IMR-90 (cell line): Measurements from ENCODE around the gene TMCC1. TPM values are rescaled to one million over a fixed set of nuclear protein-coding genes. Genes with fewer than 3 reads are reported as not detected.
A peak's percentile ranks its signal among the peaks of the same experiment; 100 is the strongest.

Experiments used
- ATAC-seq: fragments of 200-7000 bp; cut with Tn5 transposase; 2 replicates; pipeline ENCODE4 v1.9.1; 2020; ENCODE audit warnings: low read depth, mild to moderate bottlenecking, moderate library complexity
- BruUV-seq: library from RNA; stranded (reverse); fragments of 400-500 nt; replicated peaks from 2 replicates; lab custom pipeline; 2021; lab: Mats Ljungman, UMichigan
- CTCF ChIA-PET: fragments of 300-600 bp; formaldehyde crosslinking; extraction: SDS; loops from one replicate; lab custom pipeline; 2021; ENCODE audit warnings: antibody characterized with exemption; lab: Yijun Ruan, JAX
- POLR2A ChIA-PET: fragments of 300-600 bp; sonication (Branson Sonifier 250); formaldehyde crosslinking; loops from one replicate; lab custom pipeline; 2022; ENCODE audit warnings: antibody characterized with exemption; ENCODE audit not compliant: unreplicated experiment; lab: Charles Lee
- DNase-seq: peaks from one replicate; pipeline ENCODE4 v3.0.0; 2013
- H2AFZ ChIP-seq: replicated peaks from 2 replicates; pipeline ENCODE3; 2013; ENCODE audit warnings: low read length, mild to moderate bottlenecking; ENCODE audit not compliant: poor library complexity
- H2AK5ac ChIP-seq: 2 replicates; pipeline ENCODE4 v1.6.1; 2013; ENCODE audit warnings: low read depth, low read length, inconsistent platforms
- H2AK9ac ChIP-seq: replicated peaks from 2 replicates; pipeline ENCODE3; 2013; ENCODE audit warnings: mild to moderate bottlenecking, low read depth, low read length, moderate library complexity; ENCODE audit not compliant: poor library complexity
- H2BK120ac ChIP-seq: 2 replicates; pipeline ENCODE4 v1.6.1; 2013; ENCODE audit warnings: low read depth, low read length, inconsistent platforms
- H2BK15ac ChIP-seq: 3 replicates; pipeline ENCODE4 v1.6.1; 2013; ENCODE audit warnings: low read depth, low read length, inconsistent platforms
- H2BK20ac ChIP-seq: 2 replicates; pipeline ENCODE4 v1.6.1; 2013; ENCODE audit warnings: low read depth, mild to moderate bottlenecking, inconsistent platforms, low read length, moderate library complexity
- H2BK5ac ChIP-seq: 2 replicates; pipeline ENCODE4 v1.6.1; 2013; ENCODE audit warnings: mild to moderate bottlenecking, low read depth, low read length, inconsistent platforms; ENCODE audit not compliant: poor library complexity, severe bottlenecking
- H3K14ac ChIP-seq: replicated peaks from 2 replicates; pipeline ENCODE4 v1.6.1; 2013; ENCODE audit warnings: low read depth, low read length, inconsistent platforms
- H3K18ac ChIP-seq: 2 replicates; pipeline ENCODE4 v1.6.1; 2013; ENCODE audit warnings: low read depth, low read length, control low read depth
- H3K23ac ChIP-seq: 2 replicates; pipeline ENCODE4 v1.6.1; 2013; ENCODE audit warnings: low read depth, low read length, inconsistent platforms
- H3K27ac ChIP-seq: 2 replicates; pipeline ENCODE4 v1.5.1; 2013; ENCODE audit warnings: mild to moderate bottlenecking, control low read depth, low read length; ENCODE audit not compliant: insufficient read depth
- H3K27me3 ChIP-seq: 2 replicates; pipeline ENCODE4 v1.6.1; 2013; ENCODE audit warnings: low read length; ENCODE audit not compliant: control insufficient read depth, insufficient read depth
- H3K36me3 ChIP-seq: 2 replicates; pipeline ENCODE4 v1.6.1; 2013; ENCODE audit warnings: low read length, mixed read lengths; ENCODE audit not compliant: control insufficient read depth, insufficient read depth
- H3K4ac ChIP-seq: 2 replicates; pipeline ENCODE4 v1.6.1; 2013; ENCODE audit warnings: low read depth, low read length, inconsistent platforms
- H3K4me1 ChIP-seq: 2 replicates; pipeline ENCODE4 v1.6.1; 2013; ENCODE audit warnings: low read length, mixed read lengths; ENCODE audit not compliant: control insufficient read depth, insufficient read depth
- H3K4me2 ChIP-seq: 2 replicates; pipeline ENCODE4 v1.6.1; 2013; ENCODE audit warnings: low read depth, mild to moderate bottlenecking, control low read depth, low read length, moderate library complexity
- H3K4me3 ChIP-seq: 2 replicates; pipeline ENCODE4 v1.5.1; 2013; ENCODE audit warnings: low read depth, mild to moderate bottlenecking, control low read depth, low read length, moderate library complexity; ENCODE audit not compliant: insufficient read depth
- H3K56ac ChIP-seq: 2 replicates; pipeline ENCODE4 v1.6.1; 2013; ENCODE audit warnings: low read length, inconsistent platforms; ENCODE audit not compliant: insufficient read depth; ENCODE audit errors: extremely low read depth
- H3K79me1 ChIP-seq, 2 experiments: 2 replicates each; pipeline ENCODE4 v1.6.1; 2013; ENCODE audit warnings: low read length in 2 of 2, inconsistent platforms in 1 of 2, low read depth in 1 of 2
- H3K9ac ChIP-seq: 2 replicates; pipeline ENCODE4 v1.6.1; 2013; ENCODE audit warnings: low read depth, low read length, control low read depth
- H3K9me1 ChIP-seq: 2 replicates; pipeline ENCODE4 v1.6.1; 2013; ENCODE audit warnings: low read length, inconsistent platforms; ENCODE audit not compliant: insufficient read depth
- H3K9me3 ChIP-seq: 2 replicates; pipeline ENCODE4 v1.6.1; 2013; ENCODE audit warnings: low read length; ENCODE audit not compliant: control insufficient read depth, insufficient read depth
- H4K20me1 ChIP-seq: 2 replicates; pipeline ENCODE4 v1.6.1; 2013; ENCODE audit warnings: low read length, inconsistent platforms; ENCODE audit not compliant: insufficient read depth
- H4K5ac ChIP-seq: 2 replicates; pipeline ENCODE4 v1.6.1; 2013; ENCODE audit warnings: mild to moderate bottlenecking, low read depth, low read length, control low read depth
- H4K8ac ChIP-seq, 2 experiments: 2 replicates each; pipeline ENCODE4 v1.6.1; 2013; ENCODE audit warnings: low read depth in 2 of 2, low read length in 2 of 2, control low read depth in 1 of 2, inconsistent platforms in 1 of 2
- H4K91ac ChIP-seq: 2 replicates; pipeline ENCODE4 v1.6.1; 2013; ENCODE audit warnings: low read depth, low read length, inconsistent platforms; ENCODE audit not compliant: insufficient read depth
- BHLHE40 ChIP-seq: fragments of 150-350 bp; IDR thresholded peaks from 2 replicates; pipeline ENCODE4 v1.6.1; 2016; ENCODE audit warnings: mild to moderate bottlenecking, low read depth, low read length
- CEBPB ChIP-seq: IDR thresholded peaks from 2 replicates; pipeline ENCODE4 v1.6.1; 2012; ENCODE audit warnings: low read depth, low read length, improper control_type of control experiment
- CHD1 ChIP-seq: IDR thresholded peaks from 2 replicates; pipeline ENCODE4 v1.6.1; 2012; ENCODE audit warnings: low read depth, low read length, improper control_type of control experiment
- CTCF ChIP-seq: conservative IDR thresholded peaks from 2 replicates; pipeline ENCODE4 v1.5.1; 2012; ENCODE audit warnings: mild to moderate bottlenecking, low read depth, low read length, improper control_type of control experiment
- FOS ChIP-seq: fragments of 150-350 bp; IDR thresholded peaks from 2 replicates; pipeline ENCODE4 v1.6.1; 2016; ENCODE audit warnings: low read depth, low read length
- MAFK ChIP-seq: IDR thresholded peaks from 2 replicates; pipeline ENCODE4 v1.6.1; 2012; ENCODE audit warnings: low read depth, low read length, improper control_type of control experiment
- MAZ ChIP-seq: IDR thresholded peaks from 2 replicates; pipeline ENCODE4 v1.6.1; 2012; ENCODE audit warnings: low read depth, mild to moderate bottlenecking, low read length, improper control_type of control experiment, moderate library complexity, borderline replicate concordance
- MXI1 ChIP-seq: IDR thresholded peaks from 2 replicates; pipeline ENCODE4 v1.6.1; 2012; ENCODE audit warnings: low read depth, mild to moderate bottlenecking, low read length, moderate library complexity, borderline replicate concordance
- NFE2L2 ChIP-seq: fragments of 150-350 bp; IDR thresholded peaks from 2 replicates; pipeline ENCODE4 v1.6.1; 2016; ENCODE audit warnings: low read depth, mild to moderate bottlenecking, low read length
- POLR2A ChIP-seq: IDR thresholded peaks from 2 replicates; pipeline ENCODE4 v1.6.1; 2012; ENCODE audit warnings: mild to moderate bottlenecking, low read depth, low read length
- RCOR1 ChIP-seq: IDR thresholded peaks from 2 replicates; pipeline ENCODE4 v1.6.1; 2012; ENCODE audit warnings: mild to moderate bottlenecking, low read length, improper control_type of control experiment; ENCODE audit not compliant: insufficient replicate concordance
- RFX5 ChIP-seq: IDR thresholded peaks from 2 replicates; pipeline ENCODE4 v1.8.0; 2012; ENCODE audit warnings: low read depth, mild to moderate bottlenecking, low read length, moderate library complexity
- SMC3 ChIP-seq: fragments of 150-350 bp; IDR thresholded peaks from 2 replicates; pipeline ENCODE4 v1.6.1; 2016; ENCODE audit warnings: low read depth, mild to moderate bottlenecking, antibody characterized with exemption, low read length, moderate library complexity
- USF2 ChIP-seq: fragments of 150-350 bp; IDR thresholded peaks from 2 replicates; pipeline ENCODE4 v1.6.1; 2017; ENCODE audit warnings: mild to moderate bottlenecking, antibody characterized with exemption, low read length, low read depth
- WGBS, 2 experiments: methylation state at CpG; one replicate each; pipeline versions ENCODE4 v1.1.5 to v1.1.7; 2013; ENCODE audit warnings: missing lambda C conversion rate in 2 of 2; ENCODE audit not compliant: insufficient read length in 1 of 2; ENCODE audit errors: extremely low coverage in 2 of 2; 5-methylcytosine and 5-hydroxymethylcytosine counted together
- dilution Hi-C: fragments of 300-500 bp; cut with HindIII; formaldehyde crosslinking; loops from one replicate; pipeline ENCODE4 v1.14.3; 2018; ENCODE audit warnings: low sequenced_read_pairs; ENCODE audit not compliant: unreplicated experiment
- in situ Hi-C: fragments of 300-500 bp; cut with MboI; formaldehyde crosslinking; loops from 3 replicates; pipeline ENCODE4 v1.14.3; 2019; ENCODE audit warnings: low sequenced_read_pairs, inconsistent platforms, mixed read lengths
- intact Hi-C: fragments of 100-400 bp; cut with micrococcal nuclease; formaldehyde crosslinking; loops from 2 replicates; pipeline ENCODE4 v1.10.0; 2022
- polyA plus RNA-seq, 3 experiments: library from polyadenylated mRNA; depleted of rRNA; stranded (reverse); fragments of >200 nt; gene quantifications; 2 replicates each; pipeline ENCODE4 v1.2.3, GENCODE V29; 2012; ENCODE audit warnings: low replicate concordance in 1 of 3
- total RNA-seq: library from RNA; depleted of rRNA; stranded (reverse); fragments of >200 nt; gene quantifications from 2 replicates; pipeline ENCODE4 v1.2.3, GENCODE V29; 2012

Gene TMCC1
- total and polyA plus RNA-seq, 2 of the 4 experiments (the other 2 are of a cell fraction), result 5.0 to 7.3 TPM

DNA sequence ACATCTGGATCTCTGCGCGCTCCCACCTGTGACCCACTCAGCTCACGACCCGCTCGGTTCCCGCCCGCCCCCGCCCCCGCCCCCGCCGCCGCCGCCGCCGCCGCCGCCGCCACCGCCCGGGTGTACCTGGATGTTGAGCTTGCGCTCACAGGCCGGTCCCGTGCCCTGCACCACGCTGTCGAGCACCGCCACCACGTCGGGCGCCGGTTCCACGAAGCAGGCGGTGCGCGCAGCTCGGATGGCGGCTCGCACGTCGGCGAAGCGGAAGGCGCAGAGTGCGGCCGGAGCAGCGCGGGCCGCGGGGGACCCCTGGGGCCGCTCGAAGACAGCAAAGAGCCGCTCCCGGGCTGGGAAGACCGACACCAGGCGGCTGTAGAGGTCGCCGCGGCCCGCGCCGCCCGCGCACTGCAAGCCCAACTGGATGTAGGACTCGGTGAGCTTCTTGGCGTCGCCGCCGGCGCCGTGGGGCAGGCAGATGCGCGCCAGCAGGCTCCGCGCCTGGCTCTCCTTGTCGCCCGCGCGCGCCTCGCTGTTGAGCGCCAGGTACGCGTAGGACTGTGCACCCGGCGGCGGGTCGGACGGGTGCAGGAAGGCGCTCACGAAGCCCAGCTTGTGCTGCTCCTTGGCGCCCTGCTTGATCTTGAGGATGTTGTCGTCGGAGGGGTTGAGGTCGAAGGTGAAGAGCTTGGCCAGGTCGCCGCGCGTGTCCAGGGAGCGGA, 288.1 kb downstream of the TMCC1 start:
- Histone ChIP-seq H2AK9ac (peak overlapping the region; percentile 48), H2BK120ac (peak overlapping the region; percentile 17; the same call in 1 of the 2 replicates), H3K14ac (peak overlapping the region; percentile 87), H3K18ac (no peak overlapping the region), H3K4me1 (peaks cover 26% of the 10 kb centered on the region), H3K56ac (no peak overlapping the region), H3K27me3 (no peaks in the 10 kb centered on the region), H3K36me3 (no peaks in the 10 kb centered on the region), H3K9me1 (0 out of 2 replicates have a peak, but pooled peaks cover 12% of the 10 kb centered on the region), H3K9me3 (no peaks in the 10 kb centered on the region), H3K23ac (peak overlapping the region; percentile 88), H2AK5ac (peak overlapping the region; percentile 63), H4K8ac (peak overlapping the region in 1 of 2 experiments; percentile 14; a peak in 1 of 4 replicates), H2BK15ac (no peak overlapping the region), H2BK20ac (no peak overlapping the region), H3K79me1 (peaks cover 8 to 39% of the 10 kb centered on the region in 2 experiments), H3K4me3 (peak overlapping the region; percentile 95), H4K20me1 (peaks cover 35% of the 10 kb centered on the region), H2BK5ac (peak overlapping the region; percentile 68), H4K91ac (peak overlapping the region; percentile 17; the same call in 1 of the 2 replicates), H3K27ac (peak overlapping the region; percentile 65; the same call in 1 of the 2 replicates), H4K5ac (peak overlapping the region; percentile 47; the same call in 1 of the 2 replicates), H2AFZ (peak overlapping the region; percentile 88), H3K4ac (peak overlapping the region; percentile 78), H3K4me2 (peak overlapping the region; percentile 92), H3K9ac (peak overlapping the region; percentile 79; the same call in 1 of the 2 replicates)
- in situ Hi-C loops (loop anchor here (25.0 kb wide), 1 partner anchor 218 kb away; no protein-coding TSS in a partner anchor), intact Hi-C loops (no loop called here), dilution Hi-C loops (no loop called here)
- DNase-seq (peak; percentile 51), ATAC-seq (peak; percentile 5)
- no TSS peak for BruUV-seq
- TF ChIP-seq POLR2A (no peak), NFE2L2 (no peak), MXI1 (no peak), FOS (no peak), MAZ (no peak), MAFK (no peak), BHLHE40 (no peak), SMC3 (no peak), CEBPB (no peak), RCOR1 (no peak), CHD1 (no peak), CTCF (no peak), USF2 (no peak), RFX5 (no peak)
- ChIA-PET CTCF (interaction anchor here (0.7 to 2.0 kb wide), 3 partner anchors 9 to 115 kb away, joined by 3 to 8 read pairs (median 3); no protein-coding TSS in a partner anchor), POLR2A (interaction anchor here (1.0 kb wide), 1 partner anchor 9 kb away, joined by 3 read pairs; no protein-coding TSS in a partner anchor)
- WGBS, 2 experiments, result 2% methylated on average over 54 of the region's 98 CpGs; no CpG with 5 or more reads in 1 of the 2 experiments
